T-helper 2 cell treated with Interferon-gamma antibody and Interleukin-4, amounts not matched to agents 100 ng/mL and 5 ng/mL, for 36 hours (primary cell): ENCODE measurements around the gene ZSCAN2. TPM values are rescaled to one million over a fixed set of nuclear protein-coding genes. Genes with fewer than 3 reads are reported as not detected.

Source experiments
- intact Hi-C: fragments of 100-400 bp; cut with micrococcal nuclease; formaldehyde crosslinking; loops from one replicate; pipeline ENCODE4 v1.15.1; 2023
- total RNA-seq: library from RNA; stranded (reverse); gene quantifications from 2 replicates; pipeline ENCODE4 v1.2.3, GENCODE V29; 2022

The ZSCAN2 gene
- total RNA-seq, 1 donor from 2014 or later, result 7.0 TPM

DNA sequence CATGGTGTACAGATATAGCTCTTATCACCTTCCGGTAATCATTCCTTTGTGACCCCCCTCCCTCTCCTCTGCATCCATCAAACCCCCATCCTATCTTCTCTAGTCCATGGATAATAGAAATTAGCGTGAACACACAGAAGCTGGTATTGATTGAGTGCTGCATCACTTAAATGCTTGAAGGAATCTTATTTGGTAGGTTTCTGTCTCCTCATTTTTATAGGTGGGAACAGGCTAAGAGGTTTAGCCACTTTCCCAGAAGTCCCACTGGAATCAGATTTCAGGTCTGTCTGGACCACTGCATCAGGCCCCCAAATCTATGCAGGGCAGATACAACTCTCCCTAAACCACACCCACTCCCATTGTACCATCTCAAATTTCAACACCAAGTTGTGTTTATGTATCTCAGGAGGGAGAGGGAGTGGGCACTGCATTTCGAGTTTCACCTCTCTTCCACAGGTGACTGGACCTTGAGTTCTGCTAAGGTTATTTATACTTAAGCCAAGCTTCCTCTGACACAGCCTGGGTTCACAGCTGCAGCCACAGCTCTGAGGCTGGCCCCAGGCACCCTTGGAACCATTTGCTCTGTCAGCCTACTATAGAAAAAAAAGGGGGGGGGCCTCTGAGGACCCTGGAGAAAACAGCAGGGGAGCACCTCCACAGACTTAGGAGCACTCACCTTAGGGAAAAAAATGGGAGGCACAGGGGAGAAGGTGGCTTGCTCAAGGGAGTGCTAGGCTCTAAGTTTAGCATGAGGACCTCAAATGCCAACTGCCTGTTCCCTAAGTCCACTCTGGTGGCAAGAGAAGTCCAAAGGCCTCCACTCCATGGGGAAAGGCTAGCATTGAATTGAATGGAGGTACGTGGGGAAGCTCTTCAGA, 59.3 kb downstream of the ZSCAN2 start:
- intact Hi-C loops, result loop anchor here (5.0 kb wide), 1 partner anchor 102 kb away; no protein-coding TSS in a partner anchor

DNA sequence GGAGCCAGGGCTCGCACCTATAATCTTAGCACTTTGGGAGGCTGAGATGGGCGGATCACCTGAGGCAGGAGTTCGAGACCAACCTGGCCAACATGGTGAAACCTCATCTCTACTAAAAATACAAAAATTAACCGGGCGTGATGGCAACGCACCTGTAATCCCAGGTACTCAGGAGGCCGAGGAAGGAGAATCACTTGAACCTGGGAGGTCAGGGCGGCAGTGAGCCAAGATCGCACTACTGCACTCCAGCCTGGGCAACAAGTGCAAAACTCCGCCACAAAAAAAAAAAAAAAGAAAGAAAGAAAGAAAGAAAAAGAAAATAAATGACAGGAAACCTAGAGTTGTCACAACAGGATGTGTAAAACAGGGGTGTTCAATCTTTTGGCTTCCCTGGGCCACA, 60.2 kb downstream of the ZSCAN2 start:
- intact Hi-C loops, result no loop called here

DNA sequence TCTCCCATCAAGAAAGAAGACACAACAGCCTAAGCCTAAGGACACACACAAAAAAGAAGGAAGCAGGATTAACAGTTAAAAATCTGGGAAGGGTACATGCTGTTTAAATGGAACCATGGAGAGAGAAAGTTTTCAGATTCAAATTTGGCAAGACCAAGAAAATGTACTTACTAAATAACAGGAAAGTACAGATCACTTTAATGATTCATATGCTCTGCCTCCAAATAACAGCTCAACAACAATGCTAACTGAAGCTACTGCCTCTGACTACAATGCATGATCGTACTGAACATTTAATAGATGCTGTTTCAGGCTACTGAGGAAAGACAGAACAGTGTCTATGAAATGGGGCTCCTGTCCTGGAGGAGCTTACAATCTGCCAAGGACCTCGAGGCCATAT, 65.6 kb downstream of the ZSCAN2 start:
- intact Hi-C loops, result no loop called here

DNA sequence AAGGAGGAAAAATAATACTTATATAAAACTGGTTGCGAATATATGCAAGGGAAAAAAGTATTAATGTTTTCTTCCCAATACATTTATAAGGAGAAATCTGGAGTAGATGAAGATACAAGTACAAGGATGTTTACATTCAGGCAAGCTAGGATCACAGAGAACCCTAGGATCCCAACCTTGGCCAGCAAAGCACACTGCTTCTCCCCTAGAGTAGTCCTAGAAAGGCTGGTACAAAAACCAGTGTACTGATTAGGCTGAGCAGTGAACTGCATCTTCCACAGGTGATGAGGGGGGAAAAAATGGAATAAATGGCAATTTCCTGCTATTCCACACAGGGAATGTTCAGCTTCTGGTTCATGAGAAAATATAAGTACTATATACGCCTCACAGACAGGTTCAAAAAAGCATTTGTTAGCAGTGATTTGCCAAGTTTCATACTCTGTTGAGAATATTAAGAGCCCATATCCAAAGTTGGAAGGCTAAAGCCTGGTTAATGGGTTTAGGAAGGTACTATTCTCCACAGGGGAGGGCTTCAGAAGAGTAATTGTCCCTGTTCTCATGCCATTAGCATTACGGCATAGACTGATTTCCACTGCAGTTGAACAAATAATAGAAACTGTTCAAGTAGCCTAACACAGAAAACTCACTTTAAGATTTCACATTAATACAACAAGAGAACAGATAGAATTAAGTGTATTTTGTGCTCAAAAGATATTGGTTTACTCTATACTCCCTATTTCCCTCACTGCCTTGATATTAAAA, 67.6 kb downstream of the ZSCAN2 start:
- intact Hi-C loops, result no loop called here

DNA sequence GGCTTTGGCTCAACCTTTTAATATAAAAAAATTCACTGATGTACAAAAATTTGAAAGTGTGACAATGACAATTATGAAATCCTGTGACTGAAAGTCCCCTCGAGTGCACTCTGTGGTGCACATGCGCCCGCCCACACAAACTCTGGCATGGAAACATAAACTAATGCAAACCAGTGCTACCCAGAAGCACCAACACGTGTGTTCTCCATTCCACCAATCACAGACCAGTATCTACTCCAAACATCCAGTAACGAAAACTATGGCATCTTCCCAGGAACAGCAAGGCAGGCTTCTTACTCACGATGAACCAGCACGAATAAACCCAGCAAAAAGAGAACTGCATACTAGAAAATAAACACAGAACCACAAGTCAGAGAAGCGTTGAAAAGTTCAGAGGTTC, 68.9 kb downstream of the ZSCAN2 start:
- intact Hi-C loops, result no loop called here

DNA sequence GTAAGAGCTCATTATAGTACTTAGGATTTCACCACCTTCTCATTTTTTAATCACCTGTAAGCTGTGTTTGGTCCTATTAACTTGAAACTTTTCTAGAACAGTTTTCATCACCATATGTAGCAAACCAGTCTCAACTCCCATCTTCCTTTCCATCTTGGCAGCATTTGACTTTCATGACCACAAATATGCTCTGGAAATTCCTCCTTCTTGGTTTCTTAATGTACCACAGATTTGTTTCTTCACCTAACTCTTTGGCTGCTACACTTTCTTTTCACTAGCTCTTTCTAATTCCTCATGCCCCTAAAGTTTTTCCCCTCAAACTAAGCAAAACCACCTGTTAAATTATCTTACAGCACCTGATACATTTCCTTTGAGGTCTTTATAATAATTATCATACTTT, 70.4 kb downstream of the ZSCAN2 start:
- intact Hi-C loops, result no loop called here

Other genes starting within 250 kb of the ZSCAN2 start
- 24.8 and 26.0 TPM in 2 replicates for gene WDR73, start 53.3 kb downstream of the ZSCAN2 start, total RNA-seq
- 2.3 and 4.3 TPM in 2 replicates for gene NMB, start 57.2 kb downstream of the ZSCAN2 start, total RNA-seq
- gene SEC11A, start 115.1 kb downstream of the ZSCAN2 start, total RNA-seq, result 115 and 116 TPM in 2 replicates
- 43.5 and 44.0 TPM in 2 replicates for gene ZNF592, start 147.6 kb downstream of the ZSCAN2 start, total RNA-seq
- 0.30 and 0.80 TPM in 2 replicates for gene ALPK3, start 216.3 kb downstream of the ZSCAN2 start, total RNA-seq